ENCODE data around the gene AGAP1. TPM values are rescaled to one million over a fixed set of nuclear protein-coding genes. Genes with fewer than 3 reads are reported as not detected.

AGAP1 gene
- total RNA-seq, 1 donor from 2014 or later = 3.1 TPM

DNA sequence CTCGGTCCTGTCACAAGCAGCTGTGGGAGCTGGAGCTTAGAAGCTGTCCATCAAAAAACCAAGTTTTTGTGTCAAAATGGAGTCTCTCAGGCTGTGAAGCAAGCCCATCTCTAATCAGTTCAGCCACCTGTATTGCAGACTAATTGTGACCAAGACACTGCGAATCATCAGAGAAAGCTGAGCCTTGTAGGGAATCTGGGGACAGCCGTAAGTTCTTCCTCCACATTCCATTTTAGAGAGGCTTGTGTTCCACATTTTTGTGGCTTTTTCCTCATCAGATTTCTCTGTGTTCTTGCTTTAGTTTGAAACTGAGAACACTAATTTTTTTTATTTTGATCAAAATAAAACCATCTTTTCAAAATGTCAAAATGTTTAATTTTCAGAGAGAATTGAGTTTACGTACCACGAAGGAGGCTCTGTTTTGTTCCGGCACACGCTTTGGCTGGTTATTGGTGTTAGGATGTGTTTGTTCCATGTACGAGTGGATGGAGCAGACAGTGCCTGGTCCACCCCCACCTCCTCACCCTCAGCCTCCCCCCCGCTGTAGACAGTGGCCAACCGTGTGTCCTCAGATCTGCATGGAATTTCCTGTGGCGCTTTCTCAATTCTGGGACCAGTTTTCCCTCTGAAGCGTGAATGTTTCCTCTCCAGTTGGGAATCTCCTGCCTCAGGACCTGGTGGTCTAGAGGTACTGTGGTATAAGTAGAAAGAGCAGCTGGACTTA is 140.8 kb downstream of the AGAP1 start:
- DNase-seq (ENCODE audit: low read depth in 2 of 2) = no peak

DNA sequence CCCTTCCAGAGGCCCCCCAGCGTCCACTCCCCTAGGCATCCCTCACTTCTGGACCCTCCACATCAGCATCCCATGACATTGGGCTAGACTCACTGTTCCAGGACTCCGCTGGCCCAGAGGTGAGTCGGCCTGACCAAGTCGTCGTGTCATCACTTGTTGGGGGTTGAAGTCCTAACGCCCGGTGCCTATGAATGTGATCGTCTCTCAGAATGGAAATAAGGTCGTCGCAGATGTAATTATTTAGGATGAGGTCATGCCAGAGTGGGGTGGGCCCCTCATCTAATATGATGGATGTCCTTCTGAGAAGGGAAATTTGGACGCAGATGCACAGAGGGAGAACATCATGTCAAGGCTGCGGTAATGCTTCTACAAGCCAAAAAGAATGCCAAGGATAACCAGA is 142.7 kb downstream of the AGAP1 start:
- DNase-seq (ENCODE audit: low read depth in 2 of 2) = no peak

DNA sequence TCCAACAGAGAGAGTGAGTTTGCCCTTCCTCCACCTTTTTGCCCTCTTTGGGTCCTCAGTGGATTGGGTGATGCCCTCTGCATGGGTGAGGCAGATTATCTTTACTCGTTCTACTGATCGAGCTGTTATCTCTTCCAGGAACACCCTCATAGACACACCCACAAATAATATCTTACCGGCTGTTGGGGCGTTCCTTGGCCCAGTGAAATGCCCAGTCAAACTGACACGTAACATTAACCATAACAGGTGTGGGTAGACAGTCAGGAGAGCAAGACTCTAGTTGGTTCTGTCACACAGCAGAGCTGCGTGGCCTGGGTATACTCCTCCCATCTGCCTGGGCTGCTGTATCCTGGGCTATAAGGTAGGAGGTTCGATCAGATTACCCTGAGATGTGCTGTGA is 144.1 kb downstream of the AGAP1 start:
- no peak for DNase-seq (ENCODE audit: low read depth in 2 of 2)

DNA sequence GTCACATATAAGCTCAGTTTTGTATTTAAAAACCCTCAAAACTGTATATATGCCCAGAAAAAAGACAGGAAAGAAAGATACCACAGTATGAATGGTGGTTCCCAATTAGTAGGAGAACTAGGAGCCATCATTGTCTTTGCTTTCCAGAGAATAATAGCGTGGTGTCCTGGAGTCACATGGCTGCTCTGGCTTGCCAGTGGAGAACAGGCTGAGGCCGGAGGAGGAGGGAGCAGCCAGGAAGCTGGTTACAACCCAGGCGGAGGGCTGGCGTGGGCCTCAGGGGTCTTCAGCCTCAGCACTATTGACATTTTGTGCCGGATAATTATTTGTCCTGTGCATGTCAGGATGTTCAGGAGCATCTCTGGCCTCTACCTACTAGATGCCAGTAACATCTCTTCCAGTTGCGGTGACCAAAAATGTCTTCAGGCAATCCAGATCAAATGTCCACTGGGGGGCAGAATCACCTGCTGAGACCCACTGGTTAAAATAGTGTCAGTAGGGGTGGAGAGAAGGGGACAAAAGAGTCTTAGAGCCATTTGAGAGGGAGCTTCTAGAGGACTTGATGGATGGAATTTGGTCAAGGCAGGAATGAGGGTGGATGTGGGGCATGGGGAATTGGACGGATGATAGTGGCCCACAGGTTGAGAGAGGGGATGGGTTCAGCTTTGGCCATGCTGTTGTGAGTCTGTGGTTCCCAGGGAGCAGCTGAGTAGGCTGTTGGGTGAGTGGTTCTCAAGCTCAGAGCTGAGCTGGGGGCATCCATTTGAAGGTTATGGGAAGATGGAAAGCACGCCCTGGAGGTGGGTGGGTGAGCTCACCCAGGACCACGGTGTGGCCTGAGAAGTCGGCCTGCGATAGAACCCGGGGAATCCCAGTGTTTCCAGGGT is 144.9 kb downstream of the AGAP1 start:
- no peak for DNase-seq (ENCODE audit: low read depth in 2 of 2)

DNA sequence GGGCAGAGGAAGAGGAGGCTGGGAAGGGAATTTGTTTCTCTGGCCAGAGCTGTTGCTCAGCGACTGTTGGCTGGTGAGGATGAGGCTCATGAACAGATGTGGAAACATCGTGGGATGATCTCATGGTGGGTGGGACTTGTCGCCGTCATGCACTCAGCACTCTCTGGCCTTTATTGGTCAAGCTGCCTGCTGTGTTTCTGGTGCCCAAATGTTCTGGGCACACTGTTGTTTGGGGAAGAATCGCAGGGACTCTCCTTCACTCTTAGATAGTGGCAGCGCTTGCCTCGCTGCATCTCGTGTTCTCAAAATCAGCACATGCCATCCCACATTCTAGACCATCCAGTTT is 145.6 kb downstream of the AGAP1 start:
- peak; percentile 54 to 70 for DNase-seq (ENCODE audit: low read depth in 2 of 2)

DNA sequence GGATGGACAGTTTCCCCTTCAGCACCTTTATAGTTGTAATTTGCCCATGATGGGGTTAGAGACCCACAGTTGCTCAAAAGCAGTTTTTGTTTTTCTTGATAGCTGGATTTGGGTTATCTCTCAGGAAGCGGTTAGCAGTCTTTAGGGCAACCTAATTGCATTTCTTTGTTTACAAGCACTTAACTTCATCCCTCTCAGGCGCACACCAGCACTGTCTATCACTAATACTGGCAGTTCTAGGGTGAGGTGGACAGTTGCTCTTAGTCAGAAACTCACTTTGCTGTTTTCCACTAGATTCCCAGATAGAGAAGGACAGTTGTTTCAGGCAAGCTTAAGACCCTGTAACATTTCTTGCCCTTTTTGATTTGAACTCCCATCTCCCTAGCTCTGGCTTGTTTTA is 146.0 kb downstream of the AGAP1 start:
- DNase-seq (ENCODE audit: low read depth in 2 of 2) = no peak

DNA sequence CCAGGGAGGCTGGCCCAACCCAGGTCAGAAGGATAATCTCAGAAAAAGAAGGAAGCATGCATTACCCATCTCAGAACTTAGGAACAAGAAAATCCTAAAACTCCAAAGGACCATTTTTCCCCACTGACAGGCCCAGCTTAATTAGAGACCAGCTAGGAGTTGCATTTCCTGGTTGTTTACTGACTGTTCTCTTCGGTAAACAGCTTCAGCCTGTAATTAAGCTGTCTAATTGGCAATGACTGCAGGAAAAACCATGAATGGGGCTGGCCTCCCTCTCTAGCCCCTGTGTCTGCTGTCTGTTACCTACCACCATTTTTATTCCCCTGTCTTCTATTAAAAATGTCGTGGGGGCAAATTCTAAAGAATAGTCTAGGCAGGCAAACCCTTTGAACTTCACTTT is 146.5 kb downstream of the AGAP1 start:
- no peak for DNase-seq (ENCODE audit: low read depth in 2 of 2)

DNA sequence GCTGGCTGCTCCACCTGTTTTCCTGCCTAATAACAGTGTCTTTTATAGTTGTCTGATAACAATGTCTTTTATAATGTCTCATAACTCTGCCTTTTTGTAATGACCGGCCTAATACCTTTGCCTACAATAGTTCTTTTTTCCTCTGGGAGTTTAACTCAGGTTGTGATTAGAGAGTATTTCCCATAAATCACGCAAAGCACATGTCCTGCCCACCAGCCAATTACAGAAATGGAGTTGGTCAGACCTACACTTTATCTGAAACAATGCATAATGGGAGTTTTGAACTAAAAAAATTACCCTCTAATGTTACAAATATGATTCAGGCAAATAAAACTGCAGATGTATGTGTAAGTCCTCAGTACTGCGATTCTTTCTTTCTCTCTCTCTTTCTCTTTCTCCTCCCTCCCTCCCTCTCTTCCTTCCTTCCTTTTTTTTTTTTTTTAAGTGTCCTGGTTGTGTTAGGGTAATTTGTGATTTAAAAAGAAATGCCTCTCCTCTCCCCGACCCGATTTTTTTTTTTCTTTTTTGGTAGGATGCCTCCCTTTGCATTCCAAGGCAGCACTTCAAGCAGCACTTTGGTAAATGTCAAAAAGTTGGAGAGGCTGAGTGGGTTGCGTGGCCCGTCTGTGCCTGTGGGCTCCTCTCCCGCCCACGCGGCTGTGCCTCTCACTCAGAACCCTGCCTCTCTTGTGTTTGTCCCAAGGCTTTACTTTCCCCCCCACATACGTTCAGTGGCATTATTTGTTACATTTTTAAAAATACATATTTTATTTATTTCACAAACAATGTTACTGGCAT is 147.3 kb downstream of the AGAP1 start:
- no peak for DNase-seq (ENCODE audit: low read depth in 2 of 2)

DNA sequence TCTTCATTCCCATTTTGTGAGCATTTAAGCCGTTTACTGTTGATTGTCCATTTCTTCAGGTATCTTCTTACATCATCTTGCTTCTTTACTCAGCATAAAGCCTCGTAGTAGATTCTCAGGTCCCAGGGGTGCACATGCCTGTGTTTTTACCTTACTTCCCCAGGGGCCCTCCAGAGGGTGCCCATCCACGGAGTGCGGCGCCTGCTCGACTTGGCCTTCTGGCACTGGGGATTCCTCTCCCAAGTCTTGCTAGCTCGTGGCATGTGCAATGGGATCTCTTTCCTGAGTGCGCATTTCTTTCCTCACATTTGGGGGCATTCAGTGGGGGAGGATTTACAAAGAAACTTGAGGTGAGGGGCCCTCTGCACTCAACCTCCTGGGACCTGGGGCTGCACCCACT is 148.1 kb downstream of the AGAP1 start:
- DNase-seq (ENCODE audit: low read depth in 2 of 2) = no peak

DNA sequence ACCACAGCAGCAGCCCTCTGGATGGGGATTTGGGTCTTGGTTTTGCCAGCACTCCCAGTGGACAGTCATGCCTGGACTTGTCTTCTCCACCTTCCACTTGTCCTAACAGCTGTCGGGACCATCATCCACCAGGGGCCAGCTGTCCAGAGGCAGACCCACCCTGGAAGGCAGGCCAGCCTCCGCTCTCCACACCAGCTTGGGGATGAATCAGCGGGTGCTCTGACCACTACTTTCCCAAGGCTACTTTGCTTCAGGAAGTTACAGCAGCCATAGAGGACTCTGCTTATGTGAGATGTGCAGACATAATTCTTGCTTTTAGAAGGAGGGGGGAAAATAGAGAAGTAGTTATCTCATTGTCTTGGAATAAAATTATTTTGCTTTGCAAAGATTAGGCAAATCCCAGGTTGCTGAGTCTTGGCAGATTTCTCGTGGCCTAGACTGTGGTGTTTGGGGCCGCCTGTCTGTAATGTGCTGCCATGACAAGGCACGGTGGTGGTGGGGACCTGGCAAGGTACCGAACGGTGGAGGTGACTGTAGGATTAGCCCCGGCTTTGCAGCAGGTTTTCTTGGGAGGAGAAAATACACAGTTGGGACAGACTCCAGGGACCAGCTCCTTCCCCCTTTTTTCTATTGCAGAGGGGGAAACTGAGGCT is 148.7 kb downstream of the AGAP1 start:
- DNase-seq (ENCODE audit: low read depth in 2 of 2) = no peak

DNA sequence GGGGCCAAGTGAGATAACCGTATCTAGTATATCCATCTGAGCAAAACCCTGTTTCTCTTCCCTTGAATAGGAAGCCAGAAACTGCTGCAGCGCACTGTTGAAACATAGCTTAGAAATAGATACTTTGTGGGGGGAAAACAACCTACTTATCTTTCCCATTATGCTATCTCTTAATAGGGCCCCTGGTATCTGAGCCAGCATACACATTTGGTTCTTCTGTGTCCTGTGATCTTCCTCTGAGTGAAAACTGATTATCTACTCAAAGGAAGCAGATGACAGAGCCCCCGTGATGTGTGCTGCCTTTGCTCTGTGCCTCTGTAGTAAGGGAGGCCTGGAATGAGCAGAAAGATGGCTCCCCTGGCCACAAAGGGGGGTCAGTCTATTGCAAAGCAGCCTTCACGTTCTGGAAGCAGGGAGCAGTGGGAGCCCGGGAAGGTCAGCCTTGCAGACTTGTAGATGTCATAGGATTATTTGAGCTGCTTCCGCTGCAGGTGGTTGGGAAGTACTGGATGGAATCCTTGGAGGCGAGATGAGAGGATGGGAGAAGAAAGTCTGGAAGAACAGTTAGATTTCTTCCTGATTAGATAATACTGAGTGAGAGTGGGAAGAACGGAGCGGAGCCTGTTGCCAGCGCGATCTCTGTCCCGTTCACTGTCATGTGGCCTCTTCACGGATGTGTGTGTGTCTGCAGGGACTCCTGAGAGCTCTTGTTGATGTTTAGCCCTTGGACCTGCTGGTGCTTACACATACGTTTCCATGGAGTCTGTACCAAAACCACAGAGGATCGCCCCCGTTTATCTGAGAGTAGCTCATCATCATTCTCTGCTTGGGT is 150.1 kb downstream of the AGAP1 start:
- DNase-seq (ENCODE audit: low read depth in 2 of 2) = peak in 1 of 2 donors; percentile 25

DNA sequence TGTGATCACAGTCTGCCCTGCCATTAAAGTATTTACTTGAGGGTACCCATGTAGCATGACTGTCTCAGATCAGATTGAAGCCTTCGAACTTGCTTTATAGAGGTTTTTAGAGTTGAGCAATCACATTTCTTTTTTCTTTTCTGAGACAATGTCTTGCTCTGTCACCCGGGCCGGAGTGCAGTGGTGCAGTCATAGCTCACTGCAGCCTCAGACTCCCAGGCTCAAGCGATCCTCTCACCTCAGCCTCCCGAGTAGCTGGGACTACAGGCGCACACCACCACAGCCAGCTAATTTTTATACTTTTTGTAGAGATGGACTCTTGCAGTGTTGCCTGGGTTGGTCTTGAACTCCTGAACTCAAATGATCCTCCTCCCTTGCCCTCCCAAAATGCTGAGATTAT is 153.4 kb downstream of the AGAP1 start:
- no peak for DNase-seq (ENCODE audit: low read depth in 2 of 2)

DNA sequence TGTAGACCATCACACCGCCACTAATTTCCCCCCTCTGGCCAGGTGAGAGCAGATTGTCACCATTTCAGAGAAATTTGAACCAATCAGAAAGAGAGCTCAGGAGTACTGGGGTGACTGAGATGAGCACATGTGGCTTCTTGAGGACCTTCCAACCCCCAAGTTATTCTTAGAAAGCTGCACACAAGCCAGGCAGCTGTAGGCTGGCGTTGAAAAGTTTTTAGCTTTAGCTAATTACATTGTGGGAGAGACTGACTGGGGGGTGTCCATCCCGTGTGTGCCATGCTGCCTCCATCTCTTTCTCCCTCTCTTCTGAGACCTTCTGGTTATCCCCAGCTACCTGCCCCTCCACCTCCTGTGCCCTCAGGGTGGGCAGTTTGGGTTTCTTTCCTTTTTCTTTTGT is 154.0 kb downstream of the AGAP1 start:
- no peak for DNase-seq (ENCODE audit: low read depth in 2 of 2)

DNA sequence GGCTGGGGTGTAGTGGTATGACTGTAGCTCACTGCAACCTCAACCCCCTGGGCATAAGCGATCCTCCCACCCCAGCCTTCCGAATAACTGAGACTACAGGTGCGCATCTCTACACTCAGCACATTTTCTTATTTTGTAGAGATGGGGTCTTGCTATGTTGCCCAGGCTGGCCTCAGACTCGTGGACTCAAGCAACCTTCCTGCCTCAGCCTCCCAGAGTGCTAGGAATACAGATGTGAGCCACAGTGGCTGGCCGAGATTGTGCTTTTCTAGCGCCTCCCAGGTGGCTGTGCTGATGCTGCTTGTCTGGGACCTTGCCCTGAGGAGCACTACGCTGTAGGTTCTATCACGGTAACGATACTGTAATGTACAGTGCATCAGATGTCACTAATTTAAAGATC is 155.6 kb downstream of the AGAP1 start:
- DNase-seq (ENCODE audit: low read depth in 2 of 2) = no peak

DNA sequence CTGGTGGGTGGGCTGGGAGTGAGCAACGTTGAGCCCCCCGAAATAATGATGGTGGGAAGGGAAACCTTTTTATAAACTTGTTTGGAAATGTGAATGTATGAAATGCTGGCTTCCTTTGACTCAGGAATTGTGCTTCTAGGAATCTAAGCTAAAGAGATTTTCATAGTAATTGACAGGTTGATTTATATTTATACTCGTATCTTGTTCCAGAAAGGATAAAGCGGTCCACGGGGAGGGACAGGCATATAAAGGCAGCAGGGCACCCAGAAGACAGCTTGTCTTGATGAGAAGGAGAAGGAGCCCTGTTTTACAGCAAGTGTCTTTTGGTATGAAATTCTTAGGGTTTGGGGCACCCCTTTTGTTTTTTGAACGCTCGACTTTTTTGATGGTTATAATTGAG is 157.8 kb downstream of the AGAP1 start:
- no peak for DNase-seq (ENCODE audit: low read depth in 2 of 2)

DNA sequence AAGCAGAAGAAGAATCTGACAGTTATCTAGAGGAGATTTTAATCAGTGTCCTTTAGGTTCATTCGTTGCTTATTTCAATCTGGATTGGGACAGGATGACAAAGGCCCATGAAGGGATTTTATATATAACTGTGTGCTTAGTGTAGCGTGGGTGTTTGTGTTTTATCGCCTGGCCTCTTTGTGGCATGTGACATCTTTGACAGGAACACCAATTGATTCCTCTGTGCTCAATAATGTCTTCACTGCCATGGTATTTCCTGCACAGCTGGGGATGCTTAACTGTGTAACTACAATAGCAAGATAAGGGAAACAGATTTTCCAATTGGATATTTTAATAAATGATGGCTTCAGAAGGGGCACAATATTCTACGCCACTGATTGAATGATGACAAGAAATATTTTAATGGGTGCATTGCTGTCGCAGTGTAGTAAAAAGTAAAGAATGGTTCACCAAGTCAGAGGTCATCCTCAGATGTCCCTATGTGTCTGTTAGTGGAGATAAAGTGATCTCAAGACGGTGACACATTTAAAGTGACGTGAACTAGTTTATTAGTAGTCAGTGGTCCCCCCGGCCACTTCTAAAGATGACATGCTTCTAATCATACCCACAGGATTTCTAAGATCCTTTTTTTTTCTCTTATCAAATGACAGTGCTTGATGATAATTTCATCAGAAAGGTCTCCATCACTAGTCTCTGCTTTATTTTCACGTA is 160.4 kb downstream of the AGAP1 start:
- peak; percentile 65 to 76 for DNase-seq (ENCODE audit: low read depth in 2 of 2)

DNA sequence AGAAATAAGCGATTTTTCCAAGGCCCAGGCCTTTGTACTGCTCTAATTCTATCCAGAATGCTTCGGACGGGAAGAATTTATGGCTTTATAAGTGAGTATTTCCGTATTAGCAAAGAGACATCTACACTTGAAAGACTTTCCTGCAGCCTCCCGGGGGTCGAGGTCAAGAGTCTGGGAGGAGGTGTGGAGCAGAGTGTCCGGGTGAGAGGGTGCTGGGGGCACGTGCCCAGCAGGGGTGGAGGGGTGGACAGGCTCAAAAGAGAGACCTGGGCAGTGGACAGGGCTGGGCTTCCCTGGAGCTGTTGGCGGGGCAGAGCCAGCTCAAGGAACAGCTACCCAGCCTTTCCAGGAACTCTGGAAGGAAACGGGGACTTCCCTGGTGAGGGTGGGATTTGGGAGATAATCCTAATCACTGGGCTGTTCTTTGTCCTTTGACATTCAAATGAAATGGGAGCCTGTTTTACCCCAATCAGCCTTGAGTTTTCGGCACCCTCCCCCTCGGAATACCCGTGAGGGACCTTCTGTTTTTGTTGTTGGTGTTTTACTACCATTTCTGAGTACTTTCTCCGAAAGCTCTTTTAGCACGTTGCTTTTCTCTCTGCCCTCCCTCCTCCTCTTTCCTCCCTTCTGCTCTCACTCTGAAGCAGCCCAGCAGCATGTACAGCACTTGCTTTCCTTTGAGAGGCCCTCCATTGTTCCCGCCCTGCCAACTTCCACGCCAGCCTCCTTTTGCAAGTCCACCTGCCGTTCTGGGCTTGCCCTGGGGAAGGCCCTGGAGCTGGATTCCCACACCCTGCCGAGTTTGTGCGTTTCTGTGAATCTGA is 164.7 kb downstream of the AGAP1 start:
- DNase-seq (ENCODE audit: low read depth in 2 of 2) = no peak

DNA sequence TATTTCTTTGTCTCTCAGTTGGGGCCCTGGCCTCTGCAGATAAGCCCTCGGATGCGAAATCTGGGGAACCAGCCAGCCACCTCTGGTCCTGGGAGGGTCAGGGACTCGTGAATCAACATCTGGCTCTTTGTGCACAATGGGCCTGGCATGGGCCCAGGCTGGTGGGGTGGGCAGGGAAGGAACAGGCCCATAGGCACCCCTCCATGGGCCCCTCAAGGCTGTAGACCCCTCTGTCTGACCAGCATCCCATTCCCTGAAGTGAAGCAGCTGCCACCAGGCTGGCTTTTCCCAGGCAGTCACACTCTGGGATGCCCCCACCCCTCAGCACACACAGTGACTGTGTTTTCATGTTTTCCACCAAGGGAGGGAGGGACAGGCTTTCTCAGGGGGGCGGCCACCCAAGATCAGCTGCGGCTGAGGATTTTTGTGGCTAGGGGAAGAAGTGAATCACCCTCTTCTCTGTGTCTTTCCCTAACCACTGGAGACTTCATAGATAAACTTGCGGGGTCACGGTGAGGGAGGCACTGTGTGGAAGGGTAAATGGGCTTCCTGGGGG is 166.0 kb downstream of the AGAP1 start:
- no peak for DNase-seq (ENCODE audit: low read depth in 2 of 2)

DNA sequence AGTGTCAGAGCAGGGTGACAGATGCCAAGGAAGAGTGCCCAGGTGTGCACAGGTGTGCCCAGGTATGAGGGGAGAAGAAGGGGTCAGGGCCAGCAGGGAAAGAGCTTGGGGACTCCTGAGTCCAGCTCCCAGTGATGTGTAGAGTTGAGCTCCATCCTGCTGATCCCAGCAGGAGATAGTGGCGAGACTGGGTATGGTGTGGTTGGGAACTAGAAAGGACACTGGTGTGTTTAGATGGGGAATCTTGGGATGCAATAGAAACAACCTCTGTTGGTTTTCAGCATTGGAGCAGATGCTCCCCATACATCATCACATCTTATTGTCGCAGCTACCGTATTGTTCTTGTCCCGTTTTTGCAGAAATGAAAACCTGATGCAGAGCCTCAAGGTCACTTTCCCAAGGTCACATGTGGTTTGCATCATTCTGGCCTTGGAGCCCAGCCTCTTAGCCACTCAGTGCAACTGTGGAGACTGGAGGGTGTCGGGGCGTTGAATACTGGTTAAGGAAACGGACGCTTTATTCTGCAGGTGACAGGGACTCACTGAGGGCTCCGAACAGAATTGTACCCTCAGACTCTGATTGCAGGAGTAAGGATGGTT is 166.7 kb downstream of the AGAP1 start:
- no peak for DNase-seq (ENCODE audit: low read depth in 2 of 2)

Data from dermis microvascular lymphatic vessel endothelial cell (primary cell).